Type B pancreatic cell (in vitro differentiated cells): ENCODE data around the gene CLEC17A. TPM values are rescaled to one million over a fixed set of nuclear protein-coding genes. Genes with fewer than 3 reads are reported as not detected.
A peak's percentile ranks its signal among the peaks of the same experiment; 100 is the strongest.

Experiments
- DNase-seq: peaks from one replicate; pipeline ENCODE4 v3.0.0; 2021; ENCODE audit warnings: mixed read lengths; ENCODE audit not compliant: unreplicated experiment; ENCODE audit errors: extremely low spot score
- H3K27ac Mint-ChIP-seq: 2 replicates; pipeline ENCODE4 v1.8.0; 2021; ENCODE audit warnings: mild to moderate bottlenecking, mixed read lengths
- H3K27me3 Mint-ChIP-seq: 2 replicates; pipeline ENCODE4 v1.8.0; 2021; ENCODE audit warnings: mixed read lengths
- H3K36me3 Mint-ChIP-seq: 2 replicates; pipeline ENCODE4 v1.8.0; 2021; ENCODE audit warnings: mixed read lengths
- H3K4me1 Mint-ChIP-seq: one replicate; pipeline ENCODE4 v1.8.0; 2021; ENCODE audit warnings: mixed read lengths; ENCODE audit not compliant: unreplicated experiment
- H3K4me3 Mint-ChIP-seq: 2 replicates; pipeline ENCODE4 v1.8.0; 2021; ENCODE audit warnings: mild to moderate bottlenecking, mixed read lengths
- H3K9me3 Mint-ChIP-seq: 2 replicates; pipeline ENCODE4 v1.8.0; 2021; ENCODE audit warnings: mixed read lengths
- total RNA-seq: library from RNA; stranded (reverse); gene quantifications from 2 replicates; pipeline ENCODE4 v1.2.1, GENCODE V29; 2021; ENCODE audit warnings: low replicate concordance
- TF ChIP-seq, protein P1 (sequence below): fragments of 200-600 bp; sonication (generic); conservative IDR thresholded peaks from 2 replicates; pipeline ENCODE4 v1.5.0; 2021; ENCODE audit warnings: antibody characterized with exemption, mild to moderate bottlenecking

CLEC17A gene
- total RNA-seq, 1 donor from 2014 or later, result not detected

- Mint-ChIP-seq H3K4me1 (peaks cover 19% of the 10 kb centered on the region), H3K9me3 (no peaks in the 10 kb centered on the region), H3K27me3 (no peaks in the 10 kb centered on the region), H3K36me3 (peaks cover 3% of the 10 kb centered on the region), H3K27ac (peak within 1 kb of the TSS; percentile 85), H3K4me3 (peak within 1 kb of the TSS; percentile 95)
- DNase-seq, result peak; percentile 89
- TF ChIP-seq, protein P1, sequence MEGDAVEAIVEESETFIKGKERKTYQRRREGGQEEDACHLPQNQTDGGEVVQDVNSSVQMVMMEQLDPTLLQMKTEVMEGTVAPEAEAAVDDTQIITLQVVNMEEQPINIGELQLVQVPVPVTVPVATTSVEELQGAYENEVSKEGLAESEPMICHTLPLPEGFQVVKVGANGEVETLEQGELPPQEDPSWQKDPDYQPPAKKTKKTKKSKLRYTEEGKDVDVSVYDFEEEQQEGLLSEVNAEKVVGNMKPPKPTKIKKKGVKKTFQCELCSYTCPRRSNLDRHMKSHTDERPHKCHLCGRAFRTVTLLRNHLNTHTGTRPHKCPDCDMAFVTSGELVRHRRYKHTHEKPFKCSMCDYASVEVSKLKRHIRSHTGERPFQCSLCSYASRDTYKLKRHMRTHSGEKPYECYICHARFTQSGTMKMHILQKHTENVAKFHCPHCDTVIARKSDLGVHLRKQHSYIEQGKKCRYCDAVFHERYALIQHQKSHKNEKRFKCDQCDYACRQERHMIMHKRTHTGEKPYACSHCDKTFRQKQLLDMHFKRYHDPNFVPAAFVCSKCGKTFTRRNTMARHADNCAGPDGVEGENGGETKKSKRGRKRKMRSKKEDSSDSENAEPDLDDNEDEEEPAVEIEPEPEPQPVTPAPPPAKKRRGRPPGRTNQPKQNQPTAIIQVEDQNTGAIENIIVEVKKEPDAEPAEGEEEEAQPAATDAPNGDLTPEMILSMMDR, result peak; percentile 77
These were observed 11.0 kb upstream of the CLEC17A start, which contains the start of gene NDUFB7 for GRCh38 chr19:14571695-14572490. TSS of gene NDUFB7 (minus strand) at chr19:14572066. CDS start at chr19:14572000, 66 bp downstream.

DNA sequence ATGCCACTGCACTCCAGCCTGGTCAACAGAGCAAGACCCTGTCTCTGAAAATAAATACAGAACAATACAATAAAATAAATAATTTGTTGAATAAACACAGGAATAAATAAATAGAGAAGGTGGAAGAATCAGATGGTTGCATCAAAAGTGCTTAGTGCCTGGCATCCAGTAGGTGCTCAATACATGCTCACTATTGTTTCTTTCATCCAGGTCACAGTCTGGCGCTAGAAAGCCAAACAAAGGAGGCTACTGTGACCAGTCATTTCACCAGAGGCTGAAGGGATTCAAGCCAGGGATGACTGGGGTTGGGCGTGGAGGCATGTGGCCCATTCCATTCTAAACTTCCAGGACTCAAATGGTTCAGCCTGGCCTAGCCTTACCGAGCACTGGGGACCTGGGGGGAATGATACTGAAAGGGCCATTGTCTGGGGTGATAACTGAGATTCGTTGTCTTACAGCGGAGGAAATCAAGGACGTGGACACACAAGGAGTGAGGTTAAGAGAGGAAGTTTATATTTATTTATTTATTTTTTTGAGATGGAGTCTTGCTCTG, 7.4 kb upstream of the CLEC17A start:
- no peaks in the 10 kb centered on the region for H3K9me3 Mint-ChIP-seq
- H3K27ac Mint-ChIP-seq, result no peak overlapping the region
- no peak overlapping the region for H3K4me3 Mint-ChIP-seq
- DNase-seq, result no peak
- H3K36me3 Mint-ChIP-seq, result no peaks in the 10 kb centered on the region
- peaks cover 13% of the 10 kb centered on the region for H3K4me1 Mint-ChIP-seq
- H3K27me3 Mint-ChIP-seq, result no peaks in the 10 kb centered on the region
- TF ChIP-seq, protein P1, result no peak

- H3K4me3 Mint-ChIP-seq, result no peak overlapping the region
- DNase-seq, result no peak
- no peak overlapping the region for H3K27ac Mint-ChIP-seq
- no peaks in the 10 kb centered on the region for H3K9me3 Mint-ChIP-seq
- peaks cover 13% of the 10 kb centered on the region for H3K4me1 Mint-ChIP-seq
- no peaks in the 10 kb centered on the region for H3K27me3 Mint-ChIP-seq
- H3K36me3 Mint-ChIP-seq, result no peaks in the 10 kb centered on the region
- TF ChIP-seq, protein P1, result no peak
These were observed 6.5 kb upstream of the CLEC17A start for GRCh38 chr19:14576363-14576762.

DNA sequence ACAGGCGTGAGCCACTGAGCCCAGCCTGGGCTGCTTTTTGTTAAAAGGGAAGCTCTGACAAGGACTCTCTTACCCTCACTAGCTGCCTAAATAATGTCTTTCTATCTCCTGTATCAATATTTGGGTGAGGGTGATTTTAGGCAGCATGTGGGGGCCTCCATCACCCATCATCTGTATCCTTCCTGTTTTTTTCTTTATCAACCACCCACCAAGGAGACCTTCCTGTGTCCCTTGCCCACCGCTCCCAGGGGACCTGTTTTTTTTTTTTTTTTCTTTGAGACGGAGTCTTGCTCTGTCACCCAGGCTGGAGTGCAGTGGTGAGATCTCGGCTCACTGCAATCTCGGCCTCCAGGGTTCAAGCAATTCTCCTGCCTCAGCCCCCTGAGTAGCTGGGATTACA, 5.6 kb upstream of the CLEC17A start:
- Mint-ChIP-seq H3K27ac (no peak overlapping the region), H3K4me3 (no peak overlapping the region), H3K27me3 (no peaks in the 10 kb centered on the region), H3K9me3 (no peaks in the 10 kb centered on the region), H3K4me1 (peaks cover 6% of the 10 kb centered on the region), H3K36me3 (no peaks in the 10 kb centered on the region)
- no peak for DNase-seq
- TF ChIP-seq, protein P1, result no peak

- Mint-ChIP-seq H3K4me3 (no peak overlapping the region), H3K4me1 (peaks cover 6% of the 10 kb centered on the region), H3K27ac (no peak overlapping the region), H3K36me3 (no peaks in the 10 kb centered on the region), H3K27me3 (no peaks in the 10 kb centered on the region), H3K9me3 (no peaks in the 10 kb centered on the region)
- DNase-seq, result no peak
- TF ChIP-seq, protein P1, result no peak
These were observed 4.9 kb upstream of the CLEC17A start for GRCh38 chr19:14577885-14578427.
